Lung (tissue), 12 donors: ENCODE results near the gene CDR2. TPM values are rescaled to one million over a fixed set of nuclear protein-coding genes. Genes with fewer than 3 reads are reported as not detected.

ENCODE experiments used
- ATAC-seq: fragments of 200-7000 bp; cut with Tn5 transposase; one replicate; pipeline ENCODE4 v1.9.1; 2020; ENCODE audit warnings: moderate number of reproducible peaks; ENCODE audit not compliant: insufficient read depth, low FRiP score
- DNase-seq, 3 donors: peaks; one replicate each; pipeline ENCODE4 v3.0.0-alpha.2; 2013 to 2017
- H3K27ac ChIP-seq, 2 donors: one replicate each; pipeline ENCODE4 v1.5.1; 2013; ENCODE audit warnings: mild to moderate bottlenecking in 2 of 2, moderate library complexity in 2 of 2, control low read depth in 1 of 2, inconsistent platforms in 1 of 2, low read depth in 1 of 2, low read length in 1 of 2
- H3K27me3 ChIP-seq, 3 donors: one replicate each; pipeline ENCODE4 v1.5.1; 2013; ENCODE audit warnings: low read length in 2 of 3; ENCODE audit not compliant: control insufficient read depth in 3 of 3, insufficient read depth in 3 of 3
- H3K36me3 ChIP-seq, 4 donors: one replicate each; pipeline ENCODE4 v1.5.1; 2013; ENCODE audit warnings: low read length in 4 of 4, mild to moderate bottlenecking in 1 of 4, moderate library complexity in 1 of 4; ENCODE audit not compliant: control insufficient read depth in 4 of 4, insufficient read depth in 4 of 4
- H3K4me1 ChIP-seq, 5 donors: one replicate each; pipeline ENCODE4 v1.5.1; 2013; ENCODE audit warnings: low read length in 5 of 5, mild to moderate bottlenecking in 2 of 5, moderate library complexity in 1 of 5; ENCODE audit not compliant: control insufficient read depth in 5 of 5, insufficient read depth in 5 of 5
- H3K4me3 ChIP-seq: one replicate; pipeline ENCODE4 v1.5.1; 2013; ENCODE audit warnings: mild to moderate bottlenecking, control low read depth, moderate library complexity
- H3K9ac ChIP-seq, 2 donors: one replicate each; pipeline ENCODE4 v1.5.1; 2013; ENCODE audit warnings: low read length in 2 of 2, control low read depth in 1 of 2; ENCODE audit not compliant: insufficient read depth in 1 of 2
- H3K9me3 ChIP-seq, 4 donors: one replicate each; pipeline ENCODE4 v1.5.1; 2013; ENCODE audit warnings: low read length in 3 of 4, mild to moderate bottlenecking in 1 of 4, moderate library complexity in 1 of 4; ENCODE audit not compliant: control insufficient read depth in 4 of 4, insufficient read depth in 3 of 4
- WGBS, 2 donors: extraction: QIAGEN DNeasy Blood & Tissue Kit; methylation state at CpG; one replicate each; pipeline ENCODE4 v1.1.7; 2013; 5-methylcytosine and 5-hydroxymethylcytosine counted together
- polyA plus RNA-seq, 2 donors: library from polyadenylated mRNA; stranded (reverse); fragments of 200-250 nt; gene quantifications; one replicate each; pipeline ENCODE4 v1.2.1, GENCODE V29; 2013
- total RNA-seq, 2 donors: library from RNA; depleted of rRNA in 1 of 2; stranded (reverse); fragments of >200 nt in 1 of 2; gene quantifications; one replicate each; pipeline ENCODE4 v1.2.1, GENCODE V29; 2014 to 2021
- TF ChIP-seq, protein P1 (sequence below): IDR thresholded peaks from 2 replicates; pipeline ENCODE4 v1.5.1; 2012; ENCODE audit warnings: mild to moderate bottlenecking; ENCODE audit errors: control extremely low read depth, extremely low read depth
- donor health status: control.
- donor health status: control.
- donor health status: Bipolar disorder and iron deficiency.
- donor health status: healthy.
- donor health status: DM: yes; HTN: yes; CAD: no.

CDR2 gene
- total and polyA plus RNA-seq, 4 donors, result 11.3 to 27.0 (median 14.0) TPM

GRCh38 chr16:22322741-22323140, 51.7 kb downstream of the CDR2 start:
- H3K4me3 ChIP-seq, result no peak overlapping the region
- WGBS, 2 donors, result 95 to 97% methylated on average over 17 of the region's 17 CpGs
- H3K27me3 ChIP-seq, result no peaks in the 10 kb centered on the region
- no peak overlapping the region for H3K27ac ChIP-seq
- DNase-seq (no peak), ATAC-seq (no peak)
- TF ChIP-seq, protein P1, sequence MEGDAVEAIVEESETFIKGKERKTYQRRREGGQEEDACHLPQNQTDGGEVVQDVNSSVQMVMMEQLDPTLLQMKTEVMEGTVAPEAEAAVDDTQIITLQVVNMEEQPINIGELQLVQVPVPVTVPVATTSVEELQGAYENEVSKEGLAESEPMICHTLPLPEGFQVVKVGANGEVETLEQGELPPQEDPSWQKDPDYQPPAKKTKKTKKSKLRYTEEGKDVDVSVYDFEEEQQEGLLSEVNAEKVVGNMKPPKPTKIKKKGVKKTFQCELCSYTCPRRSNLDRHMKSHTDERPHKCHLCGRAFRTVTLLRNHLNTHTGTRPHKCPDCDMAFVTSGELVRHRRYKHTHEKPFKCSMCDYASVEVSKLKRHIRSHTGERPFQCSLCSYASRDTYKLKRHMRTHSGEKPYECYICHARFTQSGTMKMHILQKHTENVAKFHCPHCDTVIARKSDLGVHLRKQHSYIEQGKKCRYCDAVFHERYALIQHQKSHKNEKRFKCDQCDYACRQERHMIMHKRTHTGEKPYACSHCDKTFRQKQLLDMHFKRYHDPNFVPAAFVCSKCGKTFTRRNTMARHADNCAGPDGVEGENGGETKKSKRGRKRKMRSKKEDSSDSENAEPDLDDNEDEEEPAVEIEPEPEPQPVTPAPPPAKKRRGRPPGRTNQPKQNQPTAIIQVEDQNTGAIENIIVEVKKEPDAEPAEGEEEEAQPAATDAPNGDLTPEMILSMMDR, result no peak
- H3K9me3 ChIP-seq, result no peaks in the 10 kb centered on the region
- H3K9ac ChIP-seq, result no peak overlapping the region
- H3K4me1 ChIP-seq, result no peaks in the 10 kb centered on the region
- peaks cover 11 to 64% (median 22%) of the 10 kb centered on the region in 4 donors for H3K36me3 ChIP-seq

DNA sequence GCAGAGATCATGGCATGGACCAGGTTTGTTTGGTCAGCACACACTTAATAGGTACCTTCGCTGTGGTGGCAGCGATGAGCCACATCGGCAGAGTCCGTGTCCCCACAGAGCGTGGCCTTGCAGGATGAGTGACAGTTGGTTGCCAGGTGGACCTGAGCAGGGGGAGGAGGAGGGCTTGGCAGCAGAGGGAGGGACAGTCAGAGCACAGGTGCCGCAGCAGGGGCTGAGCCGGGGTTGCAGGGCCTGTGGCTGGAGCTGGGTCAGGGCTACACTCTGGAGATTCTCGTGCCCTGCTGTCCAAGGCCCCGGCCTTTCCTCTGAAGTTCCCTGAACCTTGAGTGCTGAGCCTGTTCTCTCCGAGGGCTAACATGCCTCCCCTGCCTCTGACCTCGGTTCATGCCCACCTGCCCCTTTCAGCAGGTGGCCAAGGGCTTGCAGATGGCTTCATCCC, 52.4 kb downstream of the CDR2 start:
- WGBS, 2 donors, result 95 to 96% methylated on average over 11 of the region's 11 CpGs
- no peak overlapping the region for H3K9ac ChIP-seq
- no peaks in the 10 kb centered on the region for H3K4me1 ChIP-seq
- TF ChIP-seq, protein P1, result no peak
- no peak for ATAC-seq
- H3K4me3 ChIP-seq, result no peak overlapping the region
- H3K27me3 ChIP-seq, result no peaks in the 10 kb centered on the region
- DNase-seq, result no peak
- H3K27ac ChIP-seq, result no peak overlapping the region
- no peaks in the 10 kb centered on the region for H3K9me3 ChIP-seq
- H3K36me3 ChIP-seq, result peaks cover 11 to 63% (median 19%) of the 10 kb centered on the region in 4 donors

GRCh38 chr16:22321340-22322001, 52.9 kb downstream of the CDR2 start:
- H3K9me3 ChIP-seq, result no peaks in the 10 kb centered on the region
- H3K4me3 ChIP-seq, result no peak overlapping the region
- ATAC-seq (peak; percentile 70), DNase-seq (peak; percentile 61 to 72 (median 67))
- H3K27ac ChIP-seq, result no peak overlapping the region
- no peak overlapping the region for H3K9ac ChIP-seq
- TF ChIP-seq, protein P1, result peak; percentile 88
- 49 to 54% methylated on average over 16 of the region's 16 CpGs for WGBS, 2 donors
- H3K4me1 ChIP-seq, result no peaks in the 10 kb centered on the region
- H3K36me3 ChIP-seq, result peaks cover 12 to 63% (median 17%) of the 10 kb centered on the region in 4 donors
- H3K27me3 ChIP-seq, result no peaks in the 10 kb centered on the region
